GM19238 (cell line): ENCODE results near the gene JPH2.

Experiments
- DNase-seq: peaks from one replicate; pipeline ENCODE4 v3.0.0; 2011; ENCODE audit warnings: low spot score; ENCODE audit not compliant: insufficient read length

JPH2 gene

GRCh38 chr20:44064501-44065400 lies 122.2 kb downstream of the JPH2 start:
- DNase-seq, result no peak
